ENCODE data around the gene HECW1. TPM values are rescaled to one million over a fixed set of nuclear protein-coding genes. Genes with fewer than 3 reads are reported as not detected.

Gene HECW1
- total and polyA plus RNA-seq, 11 donors = 0.23 TPM; not detected in 10

DNA sequence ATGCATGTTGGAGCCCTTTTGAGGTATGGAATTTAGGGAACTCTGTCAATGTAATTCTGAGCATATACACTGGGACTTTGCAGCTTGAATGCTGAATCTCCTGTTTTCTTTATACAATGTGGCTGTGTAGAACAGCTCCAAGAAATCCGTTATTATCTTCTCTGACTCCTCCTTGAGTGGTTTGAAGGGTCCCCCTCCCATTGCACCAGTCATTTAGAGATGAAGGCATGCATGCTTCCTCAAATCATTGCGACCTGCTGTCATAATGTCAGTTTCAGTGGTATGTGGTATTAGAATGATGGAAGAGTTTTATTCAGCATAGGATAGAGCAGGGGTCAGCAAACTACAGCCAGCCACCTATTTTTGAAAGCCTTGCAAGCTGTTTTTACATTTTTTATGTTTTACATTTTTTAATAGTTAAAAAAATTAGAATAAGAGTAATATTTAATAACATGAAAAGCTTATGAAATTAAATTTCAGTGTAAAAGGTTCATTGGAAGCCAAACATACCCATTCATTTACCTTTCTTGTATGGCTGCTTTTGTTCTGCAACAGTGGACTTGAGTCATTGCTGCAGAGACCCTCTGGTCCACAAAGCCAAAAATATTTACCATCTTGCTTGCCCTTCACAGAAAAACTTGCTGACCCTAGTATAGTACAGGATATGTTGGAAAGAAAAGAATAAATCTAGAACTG lies 478.6 kb downstream of the HECW1 start:
- H3K36me3 ChIP-seq = peaks cover 0 to 3% (median under 1%) of the 10 kb centered on the region in 9 donors
- no peak for ATAC-seq
- no peak overlapping the region for H3K27ac ChIP-seq

DNA sequence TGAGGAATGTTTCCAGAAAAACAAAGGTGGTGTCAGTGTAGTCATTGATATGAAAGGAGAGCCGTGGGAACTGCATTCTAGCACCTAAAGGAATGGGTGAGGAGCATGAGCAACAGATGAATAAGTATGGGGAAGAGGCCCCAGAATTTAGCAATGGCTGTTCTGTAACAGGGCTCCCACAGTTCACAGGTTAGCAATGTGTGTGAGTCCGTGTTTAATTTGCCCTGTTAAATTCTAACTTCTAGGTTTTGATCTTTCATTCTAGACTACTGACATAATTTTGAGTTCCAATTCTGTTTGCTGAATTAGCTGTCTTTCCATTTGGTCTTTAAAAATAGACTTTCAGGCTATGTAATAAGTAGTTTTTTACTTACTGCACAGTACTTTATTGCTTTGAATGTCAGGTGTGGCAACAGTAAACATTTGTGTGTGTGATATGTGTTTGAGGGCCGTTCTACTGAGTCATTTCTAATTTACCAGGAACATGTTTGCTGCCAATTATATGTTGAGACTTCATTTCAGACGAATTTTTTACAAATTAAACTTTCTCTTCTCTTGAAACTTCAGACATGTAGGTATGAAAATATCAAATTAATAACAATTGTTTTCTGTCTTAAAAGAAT lies 479.2 kb downstream of the HECW1 start:
- DNase-seq (no peak), ATAC-seq (peak in 1 of 4 donors; percentile 27)
- Histone ChIP-seq H3K36me3 (peaks cover 0 to 10% (median 7%) of the 10 kb centered on the region in 9 donors), H3K27ac (no peak overlapping the region), H3K4me1 (peaks cover 0 to 68% (median 0%) of the 10 kb centered on the region in 12 donors), H3K4me3 (no peak overlapping the region), H3K27me3 (no peaks in the 10 kb centered on the region), H3K9me3 (no peaks in the 10 kb centered on the region)
- TF ChIP-seq POLR2A (IDR thresholded peaks at IDR 0.05) = no peak
- TF ChIP-seq, protein P1, sequence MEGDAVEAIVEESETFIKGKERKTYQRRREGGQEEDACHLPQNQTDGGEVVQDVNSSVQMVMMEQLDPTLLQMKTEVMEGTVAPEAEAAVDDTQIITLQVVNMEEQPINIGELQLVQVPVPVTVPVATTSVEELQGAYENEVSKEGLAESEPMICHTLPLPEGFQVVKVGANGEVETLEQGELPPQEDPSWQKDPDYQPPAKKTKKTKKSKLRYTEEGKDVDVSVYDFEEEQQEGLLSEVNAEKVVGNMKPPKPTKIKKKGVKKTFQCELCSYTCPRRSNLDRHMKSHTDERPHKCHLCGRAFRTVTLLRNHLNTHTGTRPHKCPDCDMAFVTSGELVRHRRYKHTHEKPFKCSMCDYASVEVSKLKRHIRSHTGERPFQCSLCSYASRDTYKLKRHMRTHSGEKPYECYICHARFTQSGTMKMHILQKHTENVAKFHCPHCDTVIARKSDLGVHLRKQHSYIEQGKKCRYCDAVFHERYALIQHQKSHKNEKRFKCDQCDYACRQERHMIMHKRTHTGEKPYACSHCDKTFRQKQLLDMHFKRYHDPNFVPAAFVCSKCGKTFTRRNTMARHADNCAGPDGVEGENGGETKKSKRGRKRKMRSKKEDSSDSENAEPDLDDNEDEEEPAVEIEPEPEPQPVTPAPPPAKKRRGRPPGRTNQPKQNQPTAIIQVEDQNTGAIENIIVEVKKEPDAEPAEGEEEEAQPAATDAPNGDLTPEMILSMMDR (IDR thresholded peaks at IDR 0.05) = no peak
- 68 to 78% (median 69%) methylated on average over 4 of the region's 4 CpGs for WGBS, 4 donors
- intact Hi-C loops (cut with DNase I) = no loop called here

More for the DNA sequence above, 478.6 kb downstream of the HECW1 start:
- Histone ChIP-seq H3K27me3 (no peaks in the 10 kb centered on the region), H3K9me3 (no peaks in the 10 kb centered on the region), H3K4me1 (peaks cover 0 to 68% (median 0%) of the 10 kb centered on the region in 12 donors), H3K4me3 (no peak overlapping the region)
- no peak for TF ChIP-seq POLR2A (IDR thresholded peaks at IDR 0.05)
- TF ChIP-seq, protein P1 (IDR thresholded peaks at IDR 0.05) = no peak
- intact Hi-C loops (cut with DNase I) = no loop called here
- DNase-seq = no peak
- 58 to 71% (median 65%) methylated on average over 2 of the region's 2 CpGs for WGBS, 4 donors

DNA sequence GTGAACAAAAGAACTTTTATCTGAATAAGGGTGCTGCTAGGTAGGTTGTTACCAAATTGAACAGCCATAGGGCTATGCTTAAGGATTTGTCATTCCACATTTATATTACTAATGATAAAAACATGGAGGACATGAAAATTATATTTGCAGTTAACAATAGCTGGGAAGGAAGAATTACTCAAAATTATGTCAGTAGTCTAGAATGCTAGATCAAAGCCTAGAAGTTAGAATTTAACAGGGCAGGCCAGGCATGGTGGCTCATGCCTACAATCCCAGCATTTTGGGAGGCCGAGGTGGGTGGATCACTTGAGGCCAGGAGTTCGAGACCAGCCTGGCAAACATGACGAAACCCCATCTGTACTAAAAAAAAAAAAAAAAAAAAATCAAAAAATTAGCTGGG lies 479.9 kb downstream of the HECW1 start:
- WGBS, 4 donors = 96 to 98% (median 96%) methylated on average over 3 of the region's 3 CpGs
- no peaks in the 10 kb centered on the region for H3K27me3 ChIP-seq
- no peak overlapping the region for H3K4me3 ChIP-seq
- no peak overlapping the region for H3K27ac ChIP-seq
- ATAC-seq (no peak), DNase-seq (no peak)
- intact Hi-C loops (cut with DNase I) = no loop called here
- H3K36me3 ChIP-seq = peaks cover 0 to 16% (median 12%) of the 10 kb centered on the region in 9 donors
- TF ChIP-seq POLR2A (IDR thresholded peaks at IDR 0.05) = no peak
- TF ChIP-seq, protein P1 (IDR thresholded peaks at IDR 0.05) = no peak
- H3K9me3 ChIP-seq = no peaks in the 10 kb centered on the region
- peaks cover 0 to 68% (median 0%) of the 10 kb centered on the region in 12 donors for H3K4me1 ChIP-seq

DNA sequence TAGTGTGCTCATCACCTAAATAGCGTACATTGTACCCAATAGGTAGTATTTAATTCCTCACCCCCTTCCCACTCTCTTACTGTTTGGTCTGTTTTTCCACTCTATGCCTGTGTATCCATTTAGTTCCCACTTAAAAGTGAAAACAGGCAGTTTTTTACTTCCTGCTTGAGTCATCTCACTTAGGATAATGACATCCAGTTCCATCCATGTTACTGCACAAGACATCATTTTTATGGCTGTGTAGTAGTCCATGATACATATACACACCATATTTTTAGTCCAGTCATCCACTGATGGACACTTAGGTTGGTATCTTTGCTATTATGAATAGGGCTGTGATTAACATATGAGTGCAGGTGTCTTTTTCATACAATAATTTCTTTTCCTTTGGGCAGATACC lies 480.6 kb downstream of the HECW1 start:
- no peak for DNase-seq
- Histone ChIP-seq H3K36me3 (peaks cover 0 to 23% (median 19%) of the 10 kb centered on the region in 9 donors), H3K27ac (no peak overlapping the region), H3K9me3 (no peaks in the 10 kb centered on the region), H3K4me1 (peaks cover 0 to 68% (median 0%) of the 10 kb centered on the region in 12 donors), H3K4me3 (no peak overlapping the region), H3K27me3 (no peaks in the 10 kb centered on the region)
- no peak for ATAC-seq
- WGBS, 4 donors = 97 to 100% (median 98%) methylated on average over 1 of the region's 1 CpG
- TF ChIP-seq POLR2A (IDR thresholded peaks at IDR 0.05) = no peak
- TF ChIP-seq, protein P1 (IDR thresholded peaks at IDR 0.05) = no peak
- intact Hi-C loops (cut with DNase I) = no loop called here

Data from heart left ventricle (tissue), 16 donors.